ENCODE data around the gene PPP6R3. TPM values are rescaled to one million over a fixed set of nuclear protein-coding genes. Genes with fewer than 3 reads are reported as not detected.

The PPP6R3 gene
- total RNA-seq, 1 experiment from 2014 or later = 138 TPM

DNA sequence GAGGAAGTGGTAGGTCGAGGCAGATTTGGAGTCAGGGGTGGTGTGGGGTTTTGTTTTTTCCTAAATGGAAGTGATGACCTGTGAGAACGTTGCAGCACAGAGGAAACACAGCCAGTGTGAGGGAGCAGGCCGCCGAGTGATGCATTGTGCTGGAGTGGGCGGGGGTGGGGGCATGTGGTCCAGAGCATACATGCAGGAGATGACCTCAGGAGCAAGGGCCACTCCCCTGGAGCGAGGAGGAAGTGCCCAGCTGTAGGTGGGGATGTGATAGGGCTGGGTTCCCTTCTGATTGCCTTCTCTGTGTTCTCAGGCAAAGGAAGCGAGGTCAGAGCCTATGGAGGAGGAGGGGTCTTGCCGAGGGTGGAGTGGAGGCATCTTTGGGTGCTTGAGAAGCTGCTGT is 81.4 kb downstream of the PPP6R3 start:
- H3K9me3 Mint-ChIP-seq = peaks cover 0 to 4% of the 10 kb centered on the region in 2 experiments; a peak in 1 of 5 replicates

More for the DNA sequence above, 81.4 kb downstream of the PPP6R3 start:
- H3K14ac ChIP-seq (ENCODE audit: insufficient read depth, low read length) = no peak overlapping the region; the same call in 1 of the 2 replicates
- no peak overlapping the region for H2BK120ac ChIP-seq (ENCODE audit: low read depth, low read length, poor library complexity, severe bottlenecking)
- no peak overlapping the region for H3K27ac ChIP-seq (ENCODE audit: insufficient read length, low read depth, low read length)
- H3K4me3 Mint-ChIP-seq = peak overlapping the region in 1 of 2 experiments; percentile 25; a peak in 1 of 5 replicates
- no peak overlapping the region for H4K91ac ChIP-seq (ENCODE audit: insufficient read length, low read depth, low read length)
- peaks cover 15% of the 10 kb centered on the region for H3K79me1 ChIP-seq (ENCODE audit: insufficient read depth, low read depth, low read length, poor library complexity, severe bottlenecking)
- H3K79me2 ChIP-seq (ENCODE audit: insufficient read depth, low read length) = peaks cover 8% of the 10 kb centered on the region; the same call in 1 of the 2 replicates
- no peak overlapping the region for H3K56ac ChIP-seq (ENCODE audit: insufficient read length, low read depth, low read length)
- H2BK20ac ChIP-seq (ENCODE audit: low read depth, low read length, poor library complexity, severe bottlenecking) = no peak overlapping the region
- H3K9ac ChIP-seq (ENCODE audit: extremely low read depth, insufficient read length, low read length) = no peak overlapping the region
- H3K4ac ChIP-seq (ENCODE audit: low read depth, low read length) = no peak overlapping the region
- H3K4me1 Mint-ChIP-seq = peaks cover 48 to 51% of the 10 kb centered on the region in 2 experiments
- H2BK5ac ChIP-seq (ENCODE audit: insufficient read length, low read length) = no peak overlapping the region
- TF ChIP-seq, protein P1, sequence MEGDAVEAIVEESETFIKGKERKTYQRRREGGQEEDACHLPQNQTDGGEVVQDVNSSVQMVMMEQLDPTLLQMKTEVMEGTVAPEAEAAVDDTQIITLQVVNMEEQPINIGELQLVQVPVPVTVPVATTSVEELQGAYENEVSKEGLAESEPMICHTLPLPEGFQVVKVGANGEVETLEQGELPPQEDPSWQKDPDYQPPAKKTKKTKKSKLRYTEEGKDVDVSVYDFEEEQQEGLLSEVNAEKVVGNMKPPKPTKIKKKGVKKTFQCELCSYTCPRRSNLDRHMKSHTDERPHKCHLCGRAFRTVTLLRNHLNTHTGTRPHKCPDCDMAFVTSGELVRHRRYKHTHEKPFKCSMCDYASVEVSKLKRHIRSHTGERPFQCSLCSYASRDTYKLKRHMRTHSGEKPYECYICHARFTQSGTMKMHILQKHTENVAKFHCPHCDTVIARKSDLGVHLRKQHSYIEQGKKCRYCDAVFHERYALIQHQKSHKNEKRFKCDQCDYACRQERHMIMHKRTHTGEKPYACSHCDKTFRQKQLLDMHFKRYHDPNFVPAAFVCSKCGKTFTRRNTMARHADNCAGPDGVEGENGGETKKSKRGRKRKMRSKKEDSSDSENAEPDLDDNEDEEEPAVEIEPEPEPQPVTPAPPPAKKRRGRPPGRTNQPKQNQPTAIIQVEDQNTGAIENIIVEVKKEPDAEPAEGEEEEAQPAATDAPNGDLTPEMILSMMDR (conservative IDR thresholded peaks at IDR 0.05) = no peak
- WGBS (ENCODE audit: extremely low coverage, insufficient read length, low lambda C conversion rate) = no CpG with 5 or more reads among the region's 8 CpGs
- H4K5ac ChIP-seq (ENCODE audit: insufficient read length, low read depth, low read length) = no peak overlapping the region
- H3K23me2 ChIP-seq (ENCODE audit: insufficient read length, low read depth, low read length, poor library complexity, severe bottlenecking) = no peaks in the 10 kb centered on the region
- no peak overlapping the region for H2AFZ ChIP-seq (ENCODE audit: low read length)
- no peak overlapping the region for H2BK12ac ChIP-seq (ENCODE audit: insufficient read length, low read depth, low read length)
- H3K9me3 ChIP-seq (ENCODE audit: control insufficient read depth, low read depth, low read length) = no peaks in the 10 kb centered on the region
- H4K20me1 ChIP-seq (ENCODE audit: control insufficient read depth, insufficient read depth, insufficient read length) = no peaks in the 10 kb centered on the region
- H3K4me2 ChIP-seq (ENCODE audit: insufficient read depth, insufficient read length, low read length) = no peak overlapping the region
- no peak overlapping the region for H4K8ac ChIP-seq (replicated peaks; ENCODE audit: insufficient read length, low read depth, low read length)
- H3K36me3 Mint-ChIP-seq (ENCODE audit: insufficient read depth in 1 of 3, low read depth in 3 of 3) = peaks cover 36 to 81% (median 65%) of the 10 kb centered on the region in 3 experiments; a peak in 6 of 7 replicates
- H3K23ac ChIP-seq (ENCODE audit: insufficient read length, low read depth, low read length) = no peak overlapping the region
- H2BK15ac ChIP-seq (ENCODE audit: low read depth, low read length) = no peak overlapping the region
- H3K27me3 Mint-ChIP-seq (ENCODE audit: low read depth) = no peaks in the 10 kb centered on the region
- H3T11ph ChIP-seq (ENCODE audit: low read length) = no peak overlapping the region
- H3K27ac Mint-ChIP-seq = peak overlapping the region in 2 of 3 experiments; percentile 44 to 47; a peak in 4 of 7 replicates
- H3K4me1 ChIP-seq (ENCODE audit: insufficient read depth, low read length) = peaks cover 20% of the 10 kb centered on the region
- no peak for DNase-seq
- no peak overlapping the region for H2AK5ac ChIP-seq (ENCODE audit: insufficient read length, low read length)
- no peaks in the 10 kb centered on the region for H3K27me3 ChIP-seq (ENCODE audit: insufficient read depth, low read length)
- no peak overlapping the region for H3K18ac ChIP-seq (ENCODE audit: insufficient read length, low read depth, low read length)

Measured in H9 (cell line).